Mucosa of descending colon (tissue), 3 donors: ENCODE measurements around the gene SPATA18. TPM values are rescaled to one million over a fixed set of nuclear protein-coding genes. Genes with fewer than 3 reads are reported as not detected.

Experiments used
- ATAC-seq: fragments of 200-7000 bp; cut with Tn5 transposase; one replicate; pipeline ENCODE4 v1.9.1; 2020; ENCODE audit warnings: mild to moderate bottlenecking, moderate library complexity
- DNase-seq, 3 donors: peaks; one replicate each; pipeline ENCODE4 v3.0.0-alpha.2; 2020
- H3K36me3 ChIP-seq: fragments of 200-600 bp; one replicate; pipeline ENCODE4 v1.8.0; 2021; ENCODE audit warnings: low read depth, mild to moderate bottlenecking
- H3K4me1 ChIP-seq: fragments of 200-600 bp; one replicate; pipeline ENCODE4 v1.8.0; 2021; ENCODE audit warnings: low read depth, mild to moderate bottlenecking
- H3K4me3 ChIP-seq: fragments of 200-600 bp; one replicate; pipeline ENCODE4 v1.8.0; 2021; ENCODE audit warnings: mild to moderate bottlenecking
- H3K9me3 ChIP-seq: fragments of 200-600 bp; one replicate; pipeline ENCODE4 v1.8.0; 2021; ENCODE audit warnings: mild to moderate bottlenecking
- CTCF ChIP-seq: fragments of 200-600 bp; IDR thresholded peaks from one replicate; pipeline ENCODE4 v1.8.0; 2022; ENCODE audit warnings: antibody characterized with exemption, mild to moderate bottlenecking
- intact Hi-C, 2 donors: fragments of 100-400 bp; cut with DNase I in 1 of 2; cut with micrococcal nuclease in 1 of 2; formaldehyde crosslinking; loops; one replicate each; pipeline versions ENCODE4 v1.11.0 to v1.11.1; 2022; cut with DNase I, micrococcal nuclease
- total RNA-seq, 3 donors: library from RNA; stranded (reverse); fragmentation: NEBNext Ultra II Directional in 2 of 3; extraction: Animal tissue kit (Norgen Biotek cat#: 25700) in 2 of 3; gene quantifications; one replicate each; pipeline versions ENCODE4 v1.2.1 to v1.2.4, GENCODE V29; 2021 to 2023
- donor health status: DM: no; HTN: no; CAD: no; lungs with moderate emphysema.
- donor health status: DM: no; HTN: no; CAD: no.
- donor health status: DM: no; HTN: yes; CAD: no.

SPATA18 gene
- total RNA-seq, 3 donors from 2014 or later: 8.4 to 15.5 (median 8.7) TPM

DNA sequence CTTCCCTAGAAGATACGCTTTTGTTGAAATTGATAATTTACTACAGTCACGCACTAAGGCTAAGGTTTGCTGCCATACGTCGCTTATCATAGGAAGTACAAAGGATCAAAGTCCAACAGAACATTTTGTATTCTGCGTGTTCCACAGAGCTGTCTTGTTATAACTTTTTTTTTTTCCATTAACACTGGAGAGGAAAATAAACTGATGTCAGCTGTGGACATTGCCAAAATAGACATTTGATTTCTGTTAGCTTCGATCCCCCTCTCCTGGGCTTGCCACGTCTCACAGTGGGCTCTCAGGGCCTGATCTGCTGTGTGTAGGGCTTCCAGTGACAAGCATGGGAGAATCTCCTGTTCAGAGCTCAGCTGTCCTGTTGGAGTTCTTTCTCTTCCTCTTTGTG lies 93.3 kb downstream of the SPATA18 start:
- Histone ChIP-seq H3K4me1 (no peaks in the 10 kb centered on the region), H3K4me3 (no peak overlapping the region), H3K36me3 (no peaks in the 10 kb centered on the region), H3K9me3 (no peaks in the 10 kb centered on the region)
- ATAC-seq (no peak), DNase-seq (no peak)
- TF ChIP-seq CTCF: no peak
- intact Hi-C loops: no loop called here

Other genes with a start within 250 kb of the SPATA18 start
- 10 to 100 TPM; 31.1 to 72.4 (median 39.0) TPM for gene DCUN1D4, start 208.2 kb upstream of the SPATA18 start, total RNA-seq
- gene LRRC66, start 30.9 kb upstream of the SPATA18 start, total RNA-seq: 10 to 100 TPM in 2 of 3 donors, 1 to 10 TPM in 1; 5.4 to 22.6 (median 14.0) TPM
- gene SGCB, start 13.0 kb upstream of the SPATA18 start, total RNA-seq: 10 to 100 TPM; 23.8 to 80.1 (median 24.2) TPM